HG02852 (cell line): ENCODE data around the gene ASB16.

Experiments used
- ATAC-seq: cut with Tn5 transposase; IDR thresholded peaks from one replicate; pipeline ENCODE4 v1.9.1; 2021; ENCODE audit warnings: mild to moderate bottlenecking, moderate library complexity; ENCODE audit not compliant: unreplicated experiment

ASB16 gene

GRCh38 chr17:44221084-44221861, 50.8 kb downstream of the ASB16 start:
- ATAC-seq = no peak

- no peak for ATAC-seq
These were observed 51.3 kb downstream of the ASB16 start for GRCh38 chr17:44221862-44222111.

GRCh38 chr17:44222112-44222869, 51.8 kb downstream of the ASB16 start:
- no peak for ATAC-seq

- no peak for ATAC-seq
These were observed 53.1 kb downstream of the ASB16 start for GRCh38 chr17:44223541-44224071.
